A549 (cell line): ENCODE data around the gene SLC17A3.

Experiments
- JUNB ChIP-seq: fragments of >200 bp; sonication (Bioruptor Twin); formaldehyde crosslinking; IDR thresholded peaks from 2 replicates; pipeline ENCODE4 v1.6.1; 2016
- POLR2AphosphoS2 ChIP-seq: conservative IDR thresholded peaks from 2 replicates; pipeline ENCODE4 v1.6.1; 2012; ENCODE audit warnings: low read length, improper control_type of control experiment, inconsistent platforms

GRCh38 chr6:25815194-25815593 lies 58.8 kb downstream of the SLC17A3 start:
- TF ChIP-seq POLR2AphosphoS2 (no peak), JUNB (no peak)
